AG04450 (cell line): Measurements from ENCODE around the gene WDPCP. TPM values are rescaled to one million over a fixed set of nuclear protein-coding genes. Genes with fewer than 3 reads are reported as not detected.

ENCODE experiments used
- CTCF ChIA-PET: fragments of 300-600, 350-600 bp; formaldehyde crosslinking; extraction: SDS; loops from one replicate; lab custom pipeline; 2022; ENCODE audit warnings: antibody characterized with exemption, inconsistent platforms; lab: Charles Lee
- POLR2A ChIA-PET: fragments of 350-600 bp; formaldehyde crosslinking; extraction: SDS; loops from one replicate; lab custom pipeline; 2021; ENCODE audit warnings: antibody characterized with exemption, inconsistent platforms; lab: Yijun Ruan, JAX
- DNase-seq: peaks from one replicate; pipeline ENCODE4 v3.0.0-alpha.2; 2011; ENCODE audit warnings: low read depth, low spot score
- H3K27ac ChIP-seq: one replicate; pipeline ENCODE4 v1.5.1; 2012; ENCODE audit warnings: low read depth, low read length, control low read depth
- H3K27me3 ChIP-seq: one replicate; pipeline ENCODE4 v1.6.0; 2012; ENCODE audit warnings: low read length; ENCODE audit not compliant: control insufficient read depth, insufficient read depth
- H3K4me3 ChIP-seq: 2 replicates; pipeline ENCODE4 v1.5.1; 2011; ENCODE audit warnings: mild to moderate bottlenecking, low read depth, low read length, control low read depth
- H3K9me3 ChIP-seq: 2 replicates; pipeline ENCODE4 v1.5.1; 2012; ENCODE audit warnings: low read length; ENCODE audit not compliant: control insufficient read depth, insufficient read depth
- polyA plus RNA-seq: library from polyadenylated mRNA; depleted of rRNA; stranded (reverse); fragments of >200 nt; gene quantifications from 2 replicates; pipeline ENCODE4 v1.2.3, GENCODE V29; 2011
- TF ChIP-seq, protein P1 (sequence below): IDR thresholded peaks from 2 replicates; pipeline ENCODE4 v1.5.1; 2011; ENCODE audit warnings: low read depth, low read length, control low read depth, inconsistent platforms

WDPCP gene
- polyA plus RNA-seq, 1 experiment: 4.7 TPM

DNA sequence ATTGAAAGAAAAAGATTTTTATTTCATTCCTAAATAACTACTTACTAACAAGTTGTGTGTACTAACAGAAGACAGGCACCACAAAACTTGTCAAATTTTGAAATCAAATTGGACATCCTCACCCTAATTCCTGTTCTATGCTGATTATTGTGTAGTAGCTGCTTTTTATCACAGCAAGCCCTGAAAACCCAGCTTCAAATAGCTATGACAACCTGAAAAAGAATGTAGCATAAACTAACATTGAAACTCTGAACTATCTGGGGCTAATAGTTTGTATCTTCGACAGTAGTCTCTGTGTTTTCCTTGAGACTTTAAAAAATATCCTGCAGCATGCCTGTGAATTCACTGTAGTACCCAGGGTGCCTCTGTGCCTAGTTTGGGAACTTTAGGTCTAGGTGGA, 122.6 kb downstream of the WDPCP start:
- DNase-seq: no peak
- TF ChIP-seq, protein P1, sequence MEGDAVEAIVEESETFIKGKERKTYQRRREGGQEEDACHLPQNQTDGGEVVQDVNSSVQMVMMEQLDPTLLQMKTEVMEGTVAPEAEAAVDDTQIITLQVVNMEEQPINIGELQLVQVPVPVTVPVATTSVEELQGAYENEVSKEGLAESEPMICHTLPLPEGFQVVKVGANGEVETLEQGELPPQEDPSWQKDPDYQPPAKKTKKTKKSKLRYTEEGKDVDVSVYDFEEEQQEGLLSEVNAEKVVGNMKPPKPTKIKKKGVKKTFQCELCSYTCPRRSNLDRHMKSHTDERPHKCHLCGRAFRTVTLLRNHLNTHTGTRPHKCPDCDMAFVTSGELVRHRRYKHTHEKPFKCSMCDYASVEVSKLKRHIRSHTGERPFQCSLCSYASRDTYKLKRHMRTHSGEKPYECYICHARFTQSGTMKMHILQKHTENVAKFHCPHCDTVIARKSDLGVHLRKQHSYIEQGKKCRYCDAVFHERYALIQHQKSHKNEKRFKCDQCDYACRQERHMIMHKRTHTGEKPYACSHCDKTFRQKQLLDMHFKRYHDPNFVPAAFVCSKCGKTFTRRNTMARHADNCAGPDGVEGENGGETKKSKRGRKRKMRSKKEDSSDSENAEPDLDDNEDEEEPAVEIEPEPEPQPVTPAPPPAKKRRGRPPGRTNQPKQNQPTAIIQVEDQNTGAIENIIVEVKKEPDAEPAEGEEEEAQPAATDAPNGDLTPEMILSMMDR: no peak
- POLR2A ChIA-PET: no interaction called here
- no peaks in the 10 kb centered on the region for H3K9me3 ChIP-seq
- no peak overlapping the region for H3K27ac ChIP-seq
- no peak overlapping the region for H3K4me3 ChIP-seq
- CTCF ChIA-PET: no interaction called here
- H3K27me3 ChIP-seq: no peaks in the 10 kb centered on the region

DNA sequence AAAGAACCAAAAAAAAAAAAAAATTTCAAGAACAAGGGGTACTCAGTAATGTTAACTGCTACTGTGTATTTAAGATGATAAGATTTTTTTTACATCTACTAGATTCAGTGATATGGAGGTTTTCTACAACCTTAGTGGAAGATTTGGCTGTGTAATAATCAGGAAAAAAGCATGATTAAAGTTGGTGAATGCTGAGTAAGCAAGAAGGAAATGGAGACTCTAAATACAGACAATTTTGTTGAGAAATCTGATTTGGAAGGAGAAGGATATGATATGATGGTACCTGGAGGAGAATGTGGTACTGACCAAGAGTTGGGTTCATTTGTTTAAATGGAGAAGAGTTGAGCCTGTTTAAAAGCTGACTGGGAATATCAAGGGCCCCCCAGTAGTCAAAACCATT, 125.1 kb downstream of the WDPCP start:
- Histone ChIP-seq H3K27me3 (no peaks in the 10 kb centered on the region), H3K4me3 (no peak overlapping the region), H3K9me3 (no peaks in the 10 kb centered on the region), H3K27ac (no peak overlapping the region)
- DNase-seq: no peak
- TF ChIP-seq, protein P1: no peak
- POLR2A ChIA-PET: no interaction called here
- CTCF ChIA-PET: no interaction called here

DNA sequence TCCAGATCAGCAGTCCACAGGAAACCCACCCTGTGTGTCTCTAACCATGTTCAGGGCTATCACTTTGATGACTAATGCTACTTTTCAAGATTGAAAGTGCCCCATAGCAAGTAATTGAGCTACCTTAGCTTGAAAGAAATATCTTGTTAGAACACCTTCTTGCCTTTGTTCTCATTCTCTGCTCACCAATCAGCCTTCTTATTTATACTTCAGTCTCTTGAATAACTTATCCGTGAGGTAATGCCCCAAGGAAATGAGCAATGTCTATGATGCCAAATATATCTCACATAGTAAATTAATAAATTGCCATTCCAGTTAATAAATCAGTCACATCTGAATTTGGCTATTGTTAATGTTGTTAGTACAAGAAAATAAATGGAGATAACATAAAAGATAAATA, 141.6 kb downstream of the WDPCP start:
- Histone ChIP-seq H3K27ac (no peak overlapping the region), H3K27me3 (no peaks in the 10 kb centered on the region), H3K9me3 (no peaks in the 10 kb centered on the region), H3K4me3 (no peak overlapping the region)
- CTCF ChIA-PET: interaction anchor here (1.0 kb wide), 1 partner anchor 21 kb away, joined by 3 read pairs; no protein-coding TSS in a partner anchor
- no peak for DNase-seq
- TF ChIP-seq, protein P1: no peak
- POLR2A ChIA-PET: no interaction called here

DNA sequence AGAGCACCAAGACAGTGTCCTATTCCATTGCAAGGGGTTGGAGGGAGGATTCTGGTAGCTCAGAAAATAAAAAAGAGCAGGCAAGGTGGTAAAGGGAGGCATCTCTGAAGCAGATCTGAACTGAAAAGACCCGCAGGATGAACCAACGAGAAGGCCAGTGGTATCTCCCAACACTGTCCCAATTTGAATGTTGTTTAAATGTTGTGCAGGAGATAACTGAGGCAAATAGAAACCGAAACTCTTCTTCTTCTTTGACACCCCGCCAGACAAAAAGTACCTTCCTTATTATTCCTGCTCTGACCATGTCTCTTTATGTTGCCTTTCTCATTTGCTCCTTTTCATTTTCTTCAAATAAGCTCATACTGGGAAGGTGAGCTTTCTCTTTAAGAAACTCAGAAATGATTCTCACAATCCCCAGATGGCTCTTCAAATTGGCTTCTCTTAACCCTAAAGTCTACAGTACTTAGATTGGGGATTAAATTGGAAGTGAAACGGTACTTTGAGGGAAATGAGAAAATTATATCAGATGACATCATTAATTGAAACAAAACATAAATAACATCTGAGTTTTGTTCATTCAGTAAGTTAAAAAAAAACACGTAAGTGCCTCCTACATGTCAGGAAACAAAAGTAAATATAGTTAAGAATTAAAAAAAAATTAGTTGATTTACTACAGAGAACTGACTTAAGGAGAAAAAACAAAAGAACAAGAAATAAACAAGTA, 143.6 kb downstream of the WDPCP start:
- POLR2A ChIA-PET: no interaction called here
- CTCF ChIA-PET: no interaction called here

DNA sequence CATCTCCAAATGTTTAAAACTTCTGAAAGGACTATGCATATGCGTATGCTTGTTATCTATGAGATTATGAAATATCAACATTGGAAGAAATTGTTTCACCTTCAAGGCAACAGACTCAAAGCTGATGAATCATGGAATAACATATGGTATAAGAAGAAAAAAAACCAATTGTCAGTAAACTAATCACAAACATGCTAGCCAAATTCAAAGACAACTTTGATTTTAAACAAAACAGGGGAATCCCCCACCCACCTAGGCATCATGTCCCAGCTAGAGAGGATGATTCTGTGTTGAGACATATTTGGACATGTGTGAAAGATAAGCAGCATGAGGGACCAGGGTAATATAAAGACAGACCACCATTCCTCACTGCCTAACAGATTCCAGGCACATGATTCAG, 147.7 kb downstream of the WDPCP start:
- DNase-seq: peak; percentile 11
- ChIA-PET POLR2A (interaction anchor here (0.5 kb wide), 1 partner anchor 8 kb away, joined by 4 read pairs; no protein-coding TSS in a partner anchor), CTCF (no interaction called here)
- H3K27me3 ChIP-seq: no peaks in the 10 kb centered on the region
- TF ChIP-seq, protein P1: no peak
- no peak overlapping the region for H3K4me3 ChIP-seq
- no peaks in the 10 kb centered on the region for H3K9me3 ChIP-seq
- H3K27ac ChIP-seq: no peak overlapping the region

More for the DNA sequence above, 143.6 kb downstream of the WDPCP start:
- DNase-seq: no peak
- Histone ChIP-seq H3K27me3 (no peaks in the 10 kb centered on the region), H3K4me3 (no peak overlapping the region), H3K27ac (no peak overlapping the region), H3K9me3 (no peaks in the 10 kb centered on the region)
- TF ChIP-seq, protein P1: no peak
